NOMO-1 treated with DMSO at 0.1 percent for 48 hours (cell line): ENCODE measurements around the gene ADAMTS17.

Experiments
- DNase-seq: peaks from one replicate; lab custom pipeline; 2025; ENCODE audit not compliant: unreplicated experiment; lab: John Stamatoyannopoulos, UW

Gene ADAMTS17

DNA sequence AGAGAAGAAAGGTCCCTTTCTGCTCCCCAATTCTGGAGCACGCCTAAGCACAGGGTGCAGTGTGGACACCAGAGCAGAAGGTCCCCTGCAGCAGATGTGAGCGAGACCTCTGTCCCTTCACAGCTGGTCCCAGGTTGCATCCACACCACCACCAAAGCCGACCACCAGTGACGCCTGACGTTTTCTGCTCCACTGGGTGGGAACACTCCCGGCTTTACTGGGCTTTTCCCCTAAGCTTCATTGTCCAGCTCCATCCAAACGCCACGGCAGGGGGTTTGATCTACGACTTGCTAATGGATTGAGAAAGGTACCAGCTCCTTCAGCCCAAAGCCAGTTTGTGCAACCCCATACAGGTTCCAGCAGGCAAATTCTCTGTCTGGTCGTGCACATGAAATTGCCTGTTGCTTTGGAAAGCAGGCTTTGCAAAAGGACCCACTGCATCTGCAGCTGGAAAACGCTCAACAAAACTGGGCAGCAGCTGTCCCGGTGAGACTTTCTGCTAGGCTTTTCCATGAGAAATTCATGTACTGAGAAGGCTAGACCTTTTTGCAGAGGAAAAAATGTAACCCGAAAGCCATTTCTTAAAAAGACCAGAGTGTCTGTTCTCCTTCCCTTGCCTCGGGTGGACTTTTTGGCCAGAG lies 31.1 kb downstream of the ADAMTS17 start:
- no peak for DNase-seq

DNA sequence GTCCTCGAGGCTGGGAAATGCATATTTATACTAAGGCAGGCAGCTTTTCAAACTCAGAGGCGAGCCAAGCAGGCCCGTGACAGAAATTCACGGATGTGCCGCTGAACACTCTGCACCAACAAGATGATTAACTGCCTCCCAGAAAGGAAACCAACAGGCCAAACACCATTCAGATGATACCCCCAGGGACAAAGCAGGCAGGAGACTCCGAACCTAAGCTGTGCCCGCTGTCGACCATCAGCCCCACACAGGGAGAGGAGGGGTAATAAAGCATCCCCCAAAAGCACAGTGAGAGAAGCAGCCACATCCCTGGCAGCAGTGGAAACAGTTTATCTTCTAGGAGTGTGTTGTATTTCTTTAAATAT lies 31.8 kb downstream of the ADAMTS17 start:
- no peak for DNase-seq

DNA sequence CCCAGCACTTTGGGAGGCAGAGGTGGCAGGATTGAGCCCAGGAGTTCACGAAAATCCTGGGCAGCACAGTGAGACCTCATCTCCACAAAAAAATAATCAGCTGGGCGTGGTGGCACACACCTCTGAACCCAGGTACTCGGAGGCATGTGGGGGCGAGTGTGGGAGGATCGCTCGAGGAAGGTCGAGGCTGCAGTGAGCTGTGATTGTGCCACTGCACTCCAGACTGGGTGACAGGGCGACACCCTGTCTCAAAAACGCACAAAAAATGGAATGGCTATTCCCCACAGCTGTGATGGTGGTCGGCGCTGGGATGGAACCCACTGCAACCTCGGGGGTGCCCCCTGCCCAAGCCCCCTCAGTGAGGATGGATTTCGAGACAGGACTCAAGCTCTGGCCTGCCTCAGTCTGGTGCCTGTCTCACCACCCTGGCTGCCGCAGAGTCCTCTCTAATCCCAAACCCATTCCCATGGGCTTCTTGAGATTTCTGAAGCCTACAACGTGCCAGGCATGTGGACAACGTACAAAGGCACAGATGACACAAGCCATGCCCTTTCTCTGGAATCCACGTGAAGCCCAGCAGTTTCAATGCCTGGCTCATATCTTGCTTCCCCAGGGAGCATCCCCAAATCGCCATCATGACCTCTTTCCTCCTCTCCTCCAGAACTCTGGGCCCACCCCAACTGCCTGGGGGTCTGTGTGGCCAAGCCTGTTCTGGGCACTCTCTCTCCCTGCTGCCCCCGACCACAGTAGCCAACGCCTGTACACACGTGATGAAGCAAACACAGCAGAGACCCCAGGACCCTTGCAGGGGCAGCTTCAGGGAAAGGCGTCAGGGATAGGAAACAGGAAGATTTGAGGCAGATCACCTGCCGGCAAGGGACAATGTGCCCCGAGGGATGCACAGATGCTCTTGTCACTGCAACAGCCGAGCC lies 32.4 kb downstream of the ADAMTS17 start:
- DNase-seq = no peak

GRCh38 chr15:100308608-100309007 lies 33.2 kb downstream of the ADAMTS17 start:
- no peak for DNase-seq

- peak; percentile 87 for DNase-seq
Measured at GRCh38 chr15:100308213-100308600, 33.6 kb downstream of the ADAMTS17 start.

- DNase-seq = no peak
Measured at GRCh38 chr15:100307241-100308212, 34.2 kb downstream of the ADAMTS17 start.

DNA sequence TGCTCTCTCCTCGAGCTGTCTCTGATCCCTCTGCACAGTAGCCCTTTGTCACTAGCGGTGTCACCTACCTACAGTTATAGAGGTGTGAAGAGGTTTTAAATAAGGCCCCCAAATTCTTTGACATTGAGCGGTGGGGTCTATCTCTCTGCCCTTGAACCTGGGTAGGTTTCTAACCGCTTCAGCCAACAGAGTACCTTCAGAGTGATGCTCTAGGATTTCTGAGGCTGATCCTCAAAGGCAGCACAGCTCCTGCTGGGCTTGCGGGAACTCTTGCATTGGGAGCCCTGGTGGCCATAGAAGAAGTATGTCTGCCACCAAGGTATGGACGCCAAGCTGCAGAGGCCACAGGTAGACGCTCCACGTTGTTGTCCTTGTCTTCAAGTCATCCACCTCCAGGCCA lies 35.7 kb downstream of the ADAMTS17 start:
- DNase-seq = no peak

- no peak for DNase-seq
Measured at GRCh38 chr15:100301910-100302431, 39.8 kb downstream of the ADAMTS17 start.

- DNase-seq = no peak
Measured at GRCh38 chr15:100298257-100298656, 43.5 kb downstream of the ADAMTS17 start.

- no peak for DNase-seq
Measured at GRCh38 chr15:100297812-100298211, 44.0 kb downstream of the ADAMTS17 start.

DNA sequence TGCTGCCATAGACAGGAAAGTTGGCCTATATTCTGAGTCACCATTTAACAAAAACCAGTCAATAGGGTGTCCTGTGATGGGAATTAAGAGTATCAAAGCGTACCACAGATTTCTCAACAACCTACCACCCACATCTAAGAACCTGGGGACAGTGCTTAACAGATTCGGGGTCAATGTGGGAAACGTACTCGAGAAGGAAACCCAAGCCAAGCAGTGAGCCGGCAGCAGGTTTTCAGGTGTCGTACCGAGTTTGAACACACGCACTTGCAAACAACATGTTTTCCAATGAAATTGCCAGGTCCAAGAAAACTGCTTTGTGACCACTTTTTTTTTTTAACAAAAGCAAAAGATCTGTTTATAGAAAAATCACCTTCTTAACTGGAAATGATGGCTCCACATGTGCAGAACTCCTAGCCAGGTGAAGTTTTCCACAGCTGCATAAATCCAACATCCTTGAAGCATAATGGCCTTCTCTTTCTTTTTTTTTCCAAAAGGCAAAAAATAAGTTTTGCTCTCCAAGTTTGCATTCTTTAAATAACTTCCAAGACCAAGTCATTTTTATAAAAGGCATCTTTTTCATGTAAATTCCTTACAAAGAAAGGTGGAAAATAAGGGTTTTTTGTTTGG lies 45.7 kb downstream of the ADAMTS17 start:
- DNase-seq = no peak

DNA sequence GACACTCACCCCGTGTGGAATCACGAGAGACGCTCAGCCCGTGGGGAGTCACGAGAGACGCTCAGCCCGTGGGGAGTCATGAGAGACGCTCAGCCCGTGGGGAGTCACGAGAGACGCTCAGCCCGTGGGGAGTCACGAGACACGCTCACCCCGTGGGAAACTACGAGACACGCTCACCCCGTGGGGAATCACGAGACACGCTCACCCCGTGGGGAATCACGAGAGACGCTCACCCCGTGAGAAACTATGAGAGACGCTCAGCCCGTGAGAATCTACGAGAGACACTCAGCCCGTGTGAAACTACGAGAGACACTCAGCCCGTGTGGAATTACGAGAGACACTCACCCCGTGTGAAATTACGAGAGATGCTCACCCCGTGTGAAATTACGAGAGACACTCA lies 49.8 kb downstream of the ADAMTS17 start:
- no peak for DNase-seq

- no peak for DNase-seq
Measured at GRCh38 chr15:100291106-100291505, 50.7 kb downstream of the ADAMTS17 start.

- no peak for DNase-seq
Measured at GRCh38 chr15:100285641-100286295, 56.0 kb downstream of the ADAMTS17 start.

GRCh38 chr15:100284701-100285100 lies 57.1 kb downstream of the ADAMTS17 start:
- DNase-seq = no peak

GRCh38 chr15:100284191-100284590 lies 57.6 kb downstream of the ADAMTS17 start:
- no peak for DNase-seq

DNA sequence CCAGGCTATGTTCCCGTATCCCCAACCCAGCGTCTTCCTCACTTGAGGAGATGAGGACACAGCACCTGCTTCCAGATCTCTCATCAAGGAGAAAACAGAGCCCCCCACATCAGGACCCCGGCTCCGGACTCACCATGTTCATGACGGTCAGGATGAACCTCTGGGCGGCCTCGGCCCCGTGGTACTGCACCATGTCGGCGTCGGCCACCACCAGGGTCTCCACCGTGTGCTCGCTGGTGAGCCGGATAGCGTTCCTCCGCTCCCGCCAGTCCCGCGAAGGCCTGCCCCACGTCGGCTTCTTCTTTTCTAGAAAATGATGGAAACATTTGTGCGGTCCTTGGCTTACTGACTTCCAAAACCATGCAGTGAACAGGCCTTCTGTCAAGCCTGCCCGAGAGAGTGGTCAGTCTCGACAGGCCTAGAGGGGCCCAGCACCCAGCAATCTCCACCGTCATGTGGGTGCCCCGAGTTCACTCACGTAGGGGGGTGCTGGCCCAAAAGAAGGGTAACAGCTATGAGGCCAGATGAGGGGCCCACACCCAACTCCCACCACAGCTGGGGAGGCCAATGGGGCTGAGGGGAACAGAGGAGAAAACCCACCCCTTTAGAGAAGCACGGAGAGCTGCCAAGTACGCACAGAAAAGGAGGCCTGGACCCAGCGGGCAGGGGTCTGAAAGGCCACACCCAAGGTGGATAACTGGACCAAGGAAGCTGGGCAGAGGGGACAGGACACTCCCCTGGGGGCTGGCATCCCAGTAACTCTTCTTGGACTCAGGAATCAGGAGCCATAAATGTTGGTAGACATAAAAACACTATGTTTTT lies 60.5 kb downstream of the ADAMTS17 start:
- no peak for DNase-seq

GRCh38 chr15:100279849-100280248 lies 61.9 kb downstream of the ADAMTS17 start:
- no peak for DNase-seq

- no peak for DNase-seq
Measured at GRCh38 chr15:100279446-100279845, 62.3 kb downstream of the ADAMTS17 start.
